CD4-positive, alpha-beta T cell (primary cell): ENCODE results near the gene KIF7. TPM values are rescaled to one million over a fixed set of nuclear protein-coding genes. Genes with fewer than 3 reads are reported as not detected.

Experiments used
- ATAC-seq: fragments of 200-7000 bp; cut with Tn5 transposase; one replicate; pipeline ENCODE4 v1.10.0; 2022; ENCODE audit warnings: mild to moderate bottlenecking; ENCODE audit not compliant: poor library complexity
- CTCF ChIA-PET: fragments of 350-600 bp; sonication (Branson Sonifier 250); formaldehyde crosslinking; loops from one replicate; lab custom pipeline; 2021; ENCODE audit warnings: antibody characterized with exemption, inconsistent platforms; lab: Charles Lee
- POLR2A ChIA-PET: fragments of 350-600 bp; sonication (Branson Sonifier 250); formaldehyde crosslinking; loops from one replicate; lab custom pipeline; 2021; ENCODE audit warnings: antibody characterized with exemption, inconsistent platforms; lab: Charles Lee
- DNase-seq, 14 experiments: peaks; one replicate each; pipeline ENCODE4 v3.0.0-alpha.2; 2013 to 2020; ENCODE audit warnings: mixed read lengths in 2 of 14
- H3K27ac ChIP-seq, 2 donors: one replicate each; pipeline versions ENCODE4 v1.5.1 to v1.7.0; 2013; ENCODE audit warnings: low read length in 2 of 2, low read depth in 1 of 2, mild to moderate bottlenecking in 1 of 2
- H3K27me3 ChIP-seq, 2 experiments: 1 replicate in 1 of 2; 2 replicates in 1 of 2; pipeline versions ENCODE4 v1.6.1 to v1.7.0; 2013; ENCODE audit warnings: low read length in 2 of 2, control low read depth in 1 of 2, mild to moderate bottlenecking in 1 of 2, moderate library complexity in 1 of 2; ENCODE audit not compliant: insufficient read depth in 2 of 2, control insufficient read depth in 1 of 2
- H3K36me3 ChIP-seq: one replicate; pipeline ENCODE4 v1.6.1; 2013; ENCODE audit warnings: low read length, control low read depth; ENCODE audit not compliant: insufficient read depth
- H3K4me1 ChIP-seq: one replicate; pipeline ENCODE4 v1.6.1; 2013; ENCODE audit warnings: low read length, control low read depth; ENCODE audit not compliant: insufficient read depth
- H3K4me3 ChIP-seq: one replicate; pipeline ENCODE4 v1.5.1; 2013; ENCODE audit warnings: mild to moderate bottlenecking, low read length, moderate library complexity
- H3K9me3 ChIP-seq, 2 experiments: 1 replicate in 1 of 2; 2 replicates in 1 of 2; pipeline versions ENCODE4 v1.6.1 to v1.7.0; 2013; ENCODE audit warnings: low read length in 2 of 2, mild to moderate bottlenecking in 2 of 2, control low read depth in 1 of 2, moderate library complexity in 1 of 2; ENCODE audit not compliant: control insufficient read depth in 1 of 2, insufficient read depth in 1 of 2
- H3K27ac Mint-ChIP-seq: one replicate; pipeline ENCODE4 v1.8.0; 2020; ENCODE audit warnings: mixed read lengths
- H3K27me3 Mint-ChIP-seq: one replicate; pipeline ENCODE4 v1.8.0; 2021; ENCODE audit warnings: mixed read lengths
- H3K36me3 Mint-ChIP-seq: one replicate; pipeline ENCODE4 v1.8.0; 2021; ENCODE audit warnings: low read depth, mixed read lengths
- H3K4me1 Mint-ChIP-seq: one replicate; pipeline ENCODE4 v1.8.0; 2021; ENCODE audit warnings: low read depth, mixed read lengths
- H3K4me3 Mint-ChIP-seq: one replicate; pipeline ENCODE4 v1.8.0; 2020; ENCODE audit warnings: mild to moderate bottlenecking, mixed read lengths
- H3K9me3 Mint-ChIP-seq: one replicate; pipeline ENCODE4 v1.8.0; 2020; ENCODE audit warnings: mixed read lengths
- CTCF ChIP-seq: fragments of 200-600 bp; IDR thresholded peaks from one replicate; pipeline ENCODE4 v1.8.0; 2022; ENCODE audit warnings: antibody characterized with exemption, mild to moderate bottlenecking
- intact Hi-C, 2 experiments: fragments of 100-400 bp; cut with DNase I in 1 of 2; cut with micrococcal nuclease in 1 of 2; formaldehyde crosslinking; loops; one replicate each; pipeline versions ENCODE4 v1.15.1 to v1.9.0; 2023 to 2025; cut with DNase I, micrococcal nuclease
- total RNA-seq, 174 experiments: library from RNA in 2 of 174; stranded (reverse) in 2 of 174; gene quantifications; one replicate each; pipeline ENCODE4 v1.2.3 and lab custom pipeline; 2021 to 2026

The KIF7 gene
- total RNA-seq, 2 experiments from 2014 or later = 0.08 to 0.20 TPM

DNA sequence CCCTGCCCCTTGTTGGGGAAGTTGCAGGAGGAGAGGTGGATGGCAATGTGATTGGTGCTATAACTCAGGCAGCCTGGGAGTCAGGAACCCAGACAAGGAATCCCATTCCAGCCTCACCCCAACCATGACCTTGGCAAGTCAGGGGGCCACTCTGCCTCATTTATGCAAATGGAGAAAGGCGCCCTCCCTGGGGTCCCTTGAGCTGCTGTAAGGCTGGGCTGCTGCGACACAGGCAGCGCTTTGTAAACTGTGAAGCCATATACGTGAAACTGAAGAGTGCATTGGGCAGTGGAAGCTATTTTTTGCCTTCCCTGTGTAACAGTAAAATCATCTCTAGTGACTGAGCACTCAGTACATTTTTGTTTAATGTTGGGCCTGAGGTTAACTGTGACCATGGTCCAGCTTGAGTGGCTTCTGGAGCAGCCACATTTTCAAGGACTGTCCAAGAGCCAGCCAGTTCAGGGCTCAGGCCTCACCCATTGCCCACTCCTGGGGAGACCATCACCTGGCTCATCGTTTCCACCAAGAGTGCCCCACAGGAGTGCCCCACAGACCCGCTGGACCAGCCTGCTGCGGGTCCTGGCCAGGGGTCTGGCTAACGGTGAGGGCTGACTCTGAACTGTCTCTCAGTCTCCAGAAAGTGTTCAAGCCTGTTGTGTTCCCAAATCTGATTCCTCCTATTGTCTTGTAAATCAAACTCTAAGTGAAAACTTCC lies 27.9 kb downstream of the KIF7 start:
- Histone ChIP-seq H3K27me3 (no peaks in the 10 kb centered on the region), H3K36me3 (no peaks in the 10 kb centered on the region), H3K9me3 (no peaks in the 10 kb centered on the region), H3K4me3 (no peak overlapping the region), H3K27ac (no peak overlapping the region), H3K4me1 (no peaks in the 10 kb centered on the region)
- H3K36me3 Mint-ChIP-seq = no peaks in the 10 kb centered on the region
- no peaks in the 10 kb centered on the region for H3K9me3 Mint-ChIP-seq
- CTCF ChIA-PET = no interaction called here
- ATAC-seq = no peak
- H3K27me3 Mint-ChIP-seq = no peaks in the 10 kb centered on the region
- no peaks in the 10 kb centered on the region for H3K4me1 Mint-ChIP-seq
- DNase-seq = no peak
- no peak for TF ChIP-seq CTCF
- H3K27ac Mint-ChIP-seq = no peak overlapping the region
- intact Hi-C loops = no loop called here
- no peak overlapping the region for H3K4me3 Mint-ChIP-seq
- POLR2A ChIA-PET = no interaction called here

DNA sequence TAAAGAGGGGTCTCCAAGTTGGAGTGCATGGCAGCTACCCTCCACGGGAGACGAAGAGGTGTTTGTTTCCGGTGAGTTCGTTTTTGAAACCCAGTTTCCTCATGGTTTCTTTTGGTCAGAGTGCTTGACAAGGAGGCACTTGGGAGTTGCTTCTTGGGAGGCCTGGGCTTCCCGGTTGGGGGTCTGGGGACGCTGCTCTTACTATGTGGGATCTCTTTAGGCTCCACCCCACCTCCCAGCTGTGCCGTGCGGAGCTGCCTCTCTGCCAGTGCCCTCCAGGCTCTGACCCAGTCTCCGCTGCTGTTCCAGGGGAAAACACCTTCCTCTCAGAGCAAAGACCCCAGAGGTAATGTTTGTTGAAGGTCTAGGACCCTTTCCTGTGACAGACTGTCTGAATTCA lies 29.6 kb downstream of the KIF7 start:
- Histone ChIP-seq H3K27ac (no peak overlapping the region), H3K9me3 (no peaks in the 10 kb centered on the region), H3K4me3 (no peak overlapping the region), H3K27me3 (no peaks in the 10 kb centered on the region), H3K36me3 (no peaks in the 10 kb centered on the region), H3K4me1 (no peaks in the 10 kb centered on the region)
- DNase-seq (no peak), ATAC-seq (no peak)
- POLR2A ChIA-PET = no interaction called here
- Mint-ChIP-seq H3K27me3 (no peaks in the 10 kb centered on the region), H3K36me3 (no peaks in the 10 kb centered on the region), H3K9me3 (no peaks in the 10 kb centered on the region), H3K4me1 (no peaks in the 10 kb centered on the region), H3K27ac (no peak overlapping the region), H3K4me3 (no peak overlapping the region)
- no peak for TF ChIP-seq CTCF
- intact Hi-C loops = no loop called here
- CTCF ChIA-PET = no interaction called here

DNA sequence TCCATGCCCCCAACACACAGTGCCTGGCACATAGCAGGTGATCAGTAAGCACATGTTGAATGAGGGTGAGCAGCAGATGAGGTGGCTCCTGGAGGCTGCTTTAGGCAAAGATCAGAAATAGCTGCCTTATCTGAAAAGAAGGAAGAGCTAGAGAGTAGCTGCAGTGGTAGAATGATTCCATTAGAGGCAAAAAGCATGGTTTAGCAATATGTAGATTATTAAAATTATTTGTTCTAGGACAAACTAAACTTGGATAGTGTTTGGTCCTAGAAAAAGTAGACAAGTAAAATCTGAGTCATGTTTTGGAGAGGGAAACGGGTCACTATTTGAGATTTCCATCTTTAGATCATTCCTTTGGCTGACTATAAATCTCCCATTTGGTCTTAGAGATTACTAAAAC lies 32.1 kb downstream of the KIF7 start:
- Mint-ChIP-seq H3K4me3 (no peak overlapping the region), H3K27ac (no peak overlapping the region), H3K36me3 (no peaks in the 10 kb centered on the region), H3K9me3 (no peaks in the 10 kb centered on the region), H3K4me1 (no peaks in the 10 kb centered on the region), H3K27me3 (no peaks in the 10 kb centered on the region)
- ChIA-PET CTCF (no interaction called here), POLR2A (no interaction called here)
- no peak for TF ChIP-seq CTCF
- no peak for DNase-seq
- no peaks in the 10 kb centered on the region for H3K27me3 ChIP-seq
- H3K4me3 ChIP-seq = no peak overlapping the region
- no peak overlapping the region for H3K27ac ChIP-seq
- no peak for ATAC-seq
- H3K9me3 ChIP-seq = no peaks in the 10 kb centered on the region
- no peaks in the 10 kb centered on the region for H3K4me1 ChIP-seq
- H3K36me3 ChIP-seq = no peaks in the 10 kb centered on the region
- intact Hi-C loops = no loop called here
